Left kidney (tissue), 8 donors: ENCODE measurements around the gene MAGEA10. TPM values are rescaled to one million over a fixed set of nuclear protein-coding genes. Genes with fewer than 3 reads are reported as not detected.
"Not testable (repeated sequence)": the region's sequence is repeated elsewhere in the genome, so short reads cannot be mapped to it uniquely, and the experiment has no call there.

ENCODE experiments used
- DNase-seq: peaks from one replicate; pipeline ENCODE4 v3.0.0-alpha.2; 2013
- long read RNA-seq, 8 donors: transcript quantifications; one replicate each; lab custom pipeline, GENCODE V29; 2026
- polyA plus RNA-seq: library from polyadenylated mRNA; unstranded; fragments of 120-200 nt; gene quantifications from one replicate; pipeline ENCODE4 v1.2.1, GENCODE V29; 2013; ENCODE audit not compliant: insufficient read length

The MAGEA10 gene
- polyA plus RNA-seq = not detected
- long read RNA-seq, donor 1 = 0 reads
- long read RNA-seq, donor 2 = 0 reads
- long read RNA-seq, donor 3 = 0 reads
- long read RNA-seq, donor 4 = 0 reads
- long read RNA-seq, donor 5 = 0 reads
- long read RNA-seq, donor 6 = 0 reads
- long read RNA-seq, donor 7 = 0 reads
- long read RNA-seq, donor 8 = 0 reads

GRCh38 chrX:152138388-152138784 lies at the start of gene MAGEA10:
TSS of gene MAGEA10 (minus strand) at chrX:152138577. CDS start at chrX:152135620, 2,957 bp downstream.
- DNase-seq = no peak

- no peak for DNase-seq
Measured at GRCh38 chrX:152177497-152178269, 39.3 kb upstream of the MAGEA10 start.

- DNase-seq = no peak
Measured at GRCh38 chrX:152177052-152177451, 38.7 kb upstream of the MAGEA10 start.

GRCh38 chrX:152175892-152176291 lies 37.5 kb upstream of the MAGEA10 start:
- DNase-seq = not testable (repeated sequence)

- not testable (repeated sequence) for DNase-seq
Measured at GRCh38 chrX:152173923-152174322, 35.5 kb upstream of the MAGEA10 start.

GRCh38 chrX:152170621-152171020 lies 32.2 kb upstream of the MAGEA10 start:
- DNase-seq = no peak

- no peak for DNase-seq
Measured at GRCh38 chrX:152165033-152165743, 26.8 kb upstream of the MAGEA10 start.

- DNase-seq = no peak
Measured at GRCh38 chrX:152157042-152157441, 18.7 kb upstream of the MAGEA10 start.

- DNase-seq = no peak
Measured at GRCh38 chrX:152155766-152156310, 17.5 kb upstream of the MAGEA10 start.

GRCh38 chrX:152154050-152154449 lies 15.7 kb upstream of the MAGEA10 start:
- no peak for DNase-seq

GRCh38 chrX:152151256-152151655 lies 12.9 kb upstream of the MAGEA10 start:
- no peak for DNase-seq

GRCh38 chrX:152149648-152150047 lies 11.3 kb upstream of the MAGEA10 start:
- no peak for DNase-seq

- no peak for DNase-seq
Measured at GRCh38 chrX:152139589-152139988, 1.2 kb upstream of the MAGEA10 start.

- DNase-seq = no peak
Measured at GRCh38 chrX:152137771-152138387, 498 bp downstream of the MAGEA10 start.

GRCh38 chrX:152136312-152136711 lies 2.1 kb downstream of the MAGEA10 start:
- DNase-seq = no peak

GRCh38 chrX:152131525-152131924 lies 6.9 kb downstream of the MAGEA10 start:
- no peak for DNase-seq

- DNase-seq = not testable (repeated sequence)
Measured at GRCh38 chrX:152129069-152129844, 9.1 kb downstream of the MAGEA10 start.

- no peak for DNase-seq
Measured at GRCh38 chrX:152117305-152117704, 21.1 kb downstream of the MAGEA10 start.

- DNase-seq = no peak
Measured at GRCh38 chrX:152108527-152108926, 29.9 kb downstream of the MAGEA10 start.

- DNase-seq = no peak
Measured at GRCh38 chrX:152103866-152104265, 34.5 kb downstream of the MAGEA10 start.

GRCh38 chrX:152086141-152086540 lies 52.2 kb downstream of the MAGEA10 start:
- no peak for DNase-seq
